ENCODE measurements around the gene SLC1A5.

DNA sequence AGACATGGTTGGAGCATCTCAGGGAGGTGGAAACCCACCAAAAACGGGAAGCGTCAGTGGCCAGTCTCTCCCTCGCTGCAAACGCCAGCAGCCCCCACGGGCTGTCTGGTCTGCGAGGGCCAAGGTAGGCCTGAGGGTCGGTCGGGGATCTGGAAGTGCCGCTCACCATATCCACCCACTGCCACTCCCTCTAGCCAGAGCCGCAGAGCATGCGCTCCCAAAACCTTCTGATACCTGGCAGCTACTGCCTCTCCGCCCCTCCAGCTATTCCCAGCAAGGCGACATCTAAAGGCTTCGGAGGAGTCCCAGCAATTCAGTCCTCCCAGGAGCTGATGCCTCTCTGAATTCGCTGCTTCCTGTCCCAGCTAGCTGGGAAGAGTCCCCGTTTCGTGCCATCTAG, 46.9 kb downstream of the SLC1A5 start:
- TF ChIP-seq, protein P1, sequence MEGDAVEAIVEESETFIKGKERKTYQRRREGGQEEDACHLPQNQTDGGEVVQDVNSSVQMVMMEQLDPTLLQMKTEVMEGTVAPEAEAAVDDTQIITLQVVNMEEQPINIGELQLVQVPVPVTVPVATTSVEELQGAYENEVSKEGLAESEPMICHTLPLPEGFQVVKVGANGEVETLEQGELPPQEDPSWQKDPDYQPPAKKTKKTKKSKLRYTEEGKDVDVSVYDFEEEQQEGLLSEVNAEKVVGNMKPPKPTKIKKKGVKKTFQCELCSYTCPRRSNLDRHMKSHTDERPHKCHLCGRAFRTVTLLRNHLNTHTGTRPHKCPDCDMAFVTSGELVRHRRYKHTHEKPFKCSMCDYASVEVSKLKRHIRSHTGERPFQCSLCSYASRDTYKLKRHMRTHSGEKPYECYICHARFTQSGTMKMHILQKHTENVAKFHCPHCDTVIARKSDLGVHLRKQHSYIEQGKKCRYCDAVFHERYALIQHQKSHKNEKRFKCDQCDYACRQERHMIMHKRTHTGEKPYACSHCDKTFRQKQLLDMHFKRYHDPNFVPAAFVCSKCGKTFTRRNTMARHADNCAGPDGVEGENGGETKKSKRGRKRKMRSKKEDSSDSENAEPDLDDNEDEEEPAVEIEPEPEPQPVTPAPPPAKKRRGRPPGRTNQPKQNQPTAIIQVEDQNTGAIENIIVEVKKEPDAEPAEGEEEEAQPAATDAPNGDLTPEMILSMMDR (conservative IDR thresholded peaks at IDR 0.05; ENCODE audit: low read depth in 2 of 2) = no peak
- TF ChIP-seq POLR2AphosphoS5 (IDR thresholded peaks at IDR 0.05; ENCODE audit: low read depth) (no peak), STAT1 (IDR thresholded peaks at IDR 0.05; ENCODE audit: unreplicated experiment) (no peak), EZH2 (IDR thresholded peaks at IDR 0.05; ENCODE audit: low read depth, unreplicated experiment) (no peak), EZH2phosphoT487 (IDR thresholded peaks at IDR 0.05; ENCODE audit: unreplicated experiment) (no peak)
